K562 (cell line): ENCODE results near the gene ZER1. TPM values are rescaled to one million over a fixed set of nuclear protein-coding genes. Genes with fewer than 3 reads are reported as not detected.

Experiments
- BCOR ChIP-seq: fragments of 450-650 bp; IDR thresholded peaks from 2 replicates; pipeline ENCODE4 v1.6.1; 2016
- CTCF ChIP-seq, 3 experiments: IDR thresholded peaks in 2 of 3; conservative IDR thresholded peaks in 1 of 3; 2 replicates each; pipeline ENCODE4 v1.5.1; 2011 to 2012; ENCODE audit warnings: low read length in 3 of 3, mild to moderate bottlenecking in 3 of 3, control low read depth in 2 of 3, improper control_type of control experiment in 1 of 3, inconsistent platforms in 1 of 3, low read depth in 1 of 3, mixed read lengths in 1 of 3, moderate library complexity in 1 of 3; ENCODE audit not compliant: insufficient read depth in 2 of 3
- FOXJ3 ChIP-seq: sonication (generic); formaldehyde crosslinking; IDR thresholded peaks from 2 replicates; pipeline ENCODE4 v1.4.0; 2020; ENCODE audit warnings: mild to moderate bottlenecking, missing genetic modification reagents
- IRF1 ChIP-seq: sonication (generic); formaldehyde crosslinking; IDR thresholded peaks from 2 replicates; pipeline ENCODE4 v1.8.0; 2022; ENCODE audit warnings: missing genetic modification reagents, mild to moderate bottlenecking, borderline replicate concordance
- MED1 ChIP-seq: sonication (generic); formaldehyde crosslinking; IDR thresholded peaks from 2 replicates; pipeline ENCODE4 v1.8.1; 2023; ENCODE audit warnings: missing genetic modification reagents, borderline replicate concordance
- MEIS2 ChIP-seq: fragments of 450-650 bp; IDR thresholded peaks from 2 replicates; pipeline ENCODE4 v1.6.1; 2014; ENCODE audit warnings: mild to moderate bottlenecking; ENCODE audit not compliant: partially characterized antibody
- NRF1 ChIP-seq, 2 experiments: fragments of 450-650 bp; IDR thresholded peaks in 1 of 2; conservative IDR thresholded peaks in 1 of 2; 2 replicates each; pipeline ENCODE4 v1.6.1; 2014; ENCODE audit warnings: mild to moderate bottlenecking in 2 of 2
- PHTF2 ChIP-seq: fragments of 250-450 bp; sonication (Bioruptor Pico); IDR thresholded peaks from 2 replicates; pipeline ENCODE4 v1.5.0; 2021; ENCODE audit warnings: mild to moderate bottlenecking
- PML ChIP-seq: IDR thresholded peaks from 2 replicates; pipeline ENCODE4 v1.6.1; 2012; ENCODE audit warnings: low read length, inconsistent platforms
- POLR2H ChIP-seq: IDR thresholded peaks from 2 replicates; pipeline ENCODE4 v1.6.1; 2016; ENCODE audit warnings: missing genetic modification characterization, low read depth, mild to moderate bottlenecking, control low read depth, missing compliant biosample characterization, moderate library complexity
- RCOR1 ChIP-seq, 2 experiments: IDR thresholded peaks; 2 replicates each; pipeline ENCODE4 v1.6.1; 2012; ENCODE audit warnings: low read depth in 2 of 2, low read length in 2 of 2, borderline replicate concordance in 1 of 2, improper control_type of control experiment in 1 of 2
- SRF ChIP-seq, 2 experiments: fragments of 250-450, 450-650 bp in 1 of 2; sonication (Bioruptor Pico) in 1 of 2; sonication (generic) in 1 of 2; formaldehyde crosslinking; IDR thresholded peaks; 2 replicates each; pipeline versions ENCODE4 v1.5.0 to v1.5.1; 2020 to 2022; ENCODE audit warnings: mild to moderate bottlenecking in 1 of 2, missing genetic modification reagents in 1 of 2
- TCF15 ChIP-seq: fragments of 250-450 bp; sonication (Bioruptor Pico); IDR thresholded peaks from 2 replicates; pipeline ENCODE4 v1.8.0; 2022; ENCODE audit warnings: moderate library complexity, mild to moderate bottlenecking, inconsistent platforms
- YY1 ChIP-seq, 3 experiments: IDR thresholded peaks; 2 replicates each; pipeline ENCODE4 v1.6.1; 2011; ENCODE audit warnings: low read length in 2 of 3, mild to moderate bottlenecking in 2 of 3, moderate library complexity in 2 of 3, borderline replicate concordance in 1 of 3, control low read depth in 1 of 3, low read depth in 1 of 3; ENCODE audit not compliant: insufficient read depth in 3 of 3, insufficient replicate concordance in 2 of 3, control insufficient read depth in 1 of 3, insufficient read length in 1 of 3; ENCODE audit errors: extremely low read depth in 1 of 3
- ZNF449 ChIP-seq: fragments of 250-450 bp; sonication (Bioruptor Pico); IDR thresholded peaks from 2 replicates; pipeline ENCODE4 v1.8.0; 2022; ENCODE audit warnings: moderate library complexity, mild to moderate bottlenecking, inconsistent platforms
- polyA plus RNA-seq, 8 experiments: library from polyadenylated mRNA; depleted of rRNA in 4 of 8; stranded (reverse) in 5 of 8; unstranded in 3 of 8; fragments of >200 nt; fragmentation: Nextera tagmentation in 2 of 8; fragmentation: Illumina TruSeq in 1 of 8; extraction: Ambion mirVana in 2 of 8; extraction: Trizol in 1 of 8; gene quantifications; 2 replicates each; pipeline versions ENCODE4 v1.2.1 to v1.2.3, GENCODE V29; 2011 to 2014; ENCODE audit warnings: inconsistent platforms in 1 of 8, missing spikeins in 1 of 8
- total RNA-seq, 7 experiments: library from RNA; depleted of rRNA in 6 of 7; stranded (reverse); fragments of >200 nt in 6 of 7; fragmentation: Illumina TruSeq in 2 of 7; extraction: Trizol in 2 of 7; gene quantifications; 2 replicates each; pipeline versions ENCODE4 v1.2.1 to v1.2.3, GENCODE V29; 2011 to 2021; ENCODE audit warnings: low replicate concordance in 1 of 7
- TF ChIP-seq, protein P1 (sequence below): fragments of 450-650 bp; IDR thresholded peaks from 2 replicates; pipeline ENCODE4 v1.6.1; 2016
- TF ChIP-seq, protein P2 (sequence below): fragments of 450-650 bp; IDR thresholded peaks from 2 replicates; pipeline ENCODE4 v1.6.1; 2016; ENCODE audit warnings: borderline replicate concordance

The ZER1 gene
- total and polyA plus RNA-seq, 9 of the 15 experiments (the other 6 are each of a cell fraction or from before 2014, with no cell fraction given), result 0.07 to 10.7 (median 6.2) TPM

GRCh38 chr9:128819716-128820664 is 48.3 kb upstream of the ZER1 start (continued):
- TF ChIP-seq CTCF (IDR thresholded peaks at IDR 0.05 in 2 of 3, conservative IDR thresholded peaks at IDR 0.05 in 1 of 3; ENCODE audit: insufficient read depth in 2 of 3, low read depth in 1 of 3, low read length in 3 of 3), result no peak
- no peak for TF ChIP-seq MED1 (CRISPR knock-in tag)
- TF ChIP-seq SRF (CRISPR knock-in tag; IDR thresholded peaks at IDR 0.05), result no peak
- no peak for TF ChIP-seq POLR2H (tag)
- no peak for TF ChIP-seq IRF1 (CRISPR knock-in tag)
- no peak for TF ChIP-seq BCOR
- no peak for TF ChIP-seq PHTF2 (CRISPR knock-in tag)
- TF ChIP-seq FOXJ3, result no peak
- TF ChIP-seq, protein P1, sequence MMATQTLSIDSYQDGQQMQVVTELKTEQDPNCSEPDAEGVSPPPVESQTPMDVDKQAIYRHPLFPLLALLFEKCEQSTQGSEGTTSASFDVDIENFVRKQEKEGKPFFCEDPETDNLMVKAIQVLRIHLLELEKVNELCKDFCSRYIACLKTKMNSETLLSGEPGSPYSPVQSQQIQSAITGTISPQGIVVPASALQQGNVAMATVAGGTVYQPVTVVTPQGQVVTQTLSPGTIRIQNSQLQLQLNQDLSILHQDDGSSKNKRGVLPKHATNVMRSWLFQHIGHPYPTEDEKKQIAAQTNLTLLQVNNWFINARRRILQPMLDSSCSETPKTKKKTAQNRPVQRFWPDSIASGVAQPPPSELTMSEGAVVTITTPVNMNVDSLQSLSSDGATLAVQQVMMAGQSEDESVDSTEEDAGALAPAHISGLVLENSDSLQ, result peak; percentile 89
- TF ChIP-seq RCOR1 (IDR thresholded peaks at IDR 0.05; ENCODE audit: borderline replicate concordance in 1 of 2, low read depth in 2 of 2, low read length in 2 of 2), result no peak
- TF ChIP-seq, protein P2, sequence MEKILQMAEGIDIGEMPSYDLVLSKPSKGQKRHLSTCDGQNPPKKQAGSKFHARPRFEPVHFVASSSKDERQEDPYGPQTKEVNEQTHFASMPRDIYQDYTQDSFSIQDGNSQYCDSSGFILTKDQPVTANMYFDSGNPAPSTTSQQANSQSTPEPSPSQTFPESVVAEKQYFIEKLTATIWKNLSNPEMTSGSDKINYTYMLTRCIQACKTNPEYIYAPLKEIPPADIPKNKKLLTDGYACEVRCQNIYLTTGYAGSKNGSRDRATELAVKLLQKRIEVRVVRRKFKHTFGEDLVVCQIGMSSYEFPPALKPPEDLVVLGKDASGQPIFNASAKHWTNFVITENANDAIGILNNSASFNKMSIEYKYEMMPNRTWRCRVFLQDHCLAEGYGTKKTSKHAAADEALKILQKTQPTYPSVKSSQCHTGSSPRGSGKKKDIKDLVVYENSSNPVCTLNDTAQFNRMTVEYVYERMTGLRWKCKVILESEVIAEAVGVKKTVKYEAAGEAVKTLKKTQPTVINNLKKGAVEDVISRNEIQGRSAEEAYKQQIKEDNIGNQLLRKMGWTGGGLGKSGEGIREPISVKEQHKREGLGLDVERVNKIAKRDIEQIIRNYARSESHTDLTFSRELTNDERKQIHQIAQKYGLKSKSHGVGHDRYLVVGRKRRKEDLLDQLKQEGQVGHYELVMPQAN, result peak; percentile 34; the same call in 1 of the 2 replicates
- TF ChIP-seq NRF1 (conservative IDR thresholded peaks at IDR 0.05 in 1 of 2, IDR thresholded peaks at IDR 0.05 in 1 of 2), result peak; percentile 88 to 89
- TF ChIP-seq YY1 (IDR thresholded peaks at IDR 0.05; ENCODE audit: borderline replicate concordance in 1 of 3, control insufficient read depth in 1 of 3, extremely low read depth in 1 of 3, insufficient read depth in 3 of 3, insufficient read length in 1 of 3, insufficient replicate concordance in 2 of 3, low read depth in 1 of 3, low read length in 2 of 3), result peak in 1 of 3 experiments; percentile 24
- TF ChIP-seq PML, result no peak
- peak; percentile 87 for TF ChIP-seq MEIS2
- TF ChIP-seq TCF15 (CRISPR knock-in tag), result no peak
- no peak for TF ChIP-seq ZNF449 (CRISPR knock-in tag)
